Measurements from ENCODE around the gene P3H4.

Gene P3H4

GRCh38 chr17:41766135-41766534, 45.6 kb downstream of the P3H4 start:
- Histone ChIP-seq H3K36me3 (ENCODE audit: insufficient read depth, low read length) (no peaks in the 10 kb centered on the region), H3K4me1 (ENCODE audit: control insufficient read depth, insufficient read depth, low read length, unreplicated experiment) (no peaks in the 10 kb centered on the region), H3K27ac (ENCODE audit: low read depth, low read length) (no peak overlapping the region), H3K27me3 (ENCODE audit: insufficient read depth, low read length) (no peaks in the 10 kb centered on the region), H3K4me3 (ENCODE audit: low read depth, low read length) (no peak overlapping the region), H2AFZ (ENCODE audit: low read length, unreplicated experiment) (no peak overlapping the region), H3K79me2 (ENCODE audit: control insufficient read depth, insufficient read depth, low read length, unreplicated experiment) (no peaks in the 10 kb centered on the region)

- Histone ChIP-seq H3K4me3 (ENCODE audit: low read depth, low read length) (no peak overlapping the region), H3K4me1 (ENCODE audit: control insufficient read depth, insufficient read depth, low read length, unreplicated experiment) (no peaks in the 10 kb centered on the region), H3K27ac (ENCODE audit: low read depth, low read length) (no peak overlapping the region), H3K36me3 (ENCODE audit: insufficient read depth, low read length) (no peaks in the 10 kb centered on the region), H2AFZ (ENCODE audit: low read length, unreplicated experiment) (no peak overlapping the region), H3K79me2 (ENCODE audit: control insufficient read depth, insufficient read depth, low read length, unreplicated experiment) (no peaks in the 10 kb centered on the region), H3K27me3 (ENCODE audit: insufficient read depth, low read length) (no peaks in the 10 kb centered on the region)
These were observed 48.4 kb downstream of the P3H4 start for GRCh38 chr17:41763327-41763726.

GRCh38 chr17:41762841-41763240, 48.9 kb downstream of the P3H4 start:
- Histone ChIP-seq H3K4me3 (ENCODE audit: low read depth, low read length) (no peak overlapping the region), H3K27ac (ENCODE audit: low read depth, low read length) (no peak overlapping the region), H3K4me1 (ENCODE audit: control insufficient read depth, insufficient read depth, low read length, unreplicated experiment) (no peaks in the 10 kb centered on the region), H3K27me3 (ENCODE audit: insufficient read depth, low read length) (no peaks in the 10 kb centered on the region), H3K36me3 (ENCODE audit: insufficient read depth, low read length) (no peaks in the 10 kb centered on the region), H3K79me2 (ENCODE audit: control insufficient read depth, insufficient read depth, low read length, unreplicated experiment) (no peaks in the 10 kb centered on the region), H2AFZ (ENCODE audit: low read length, unreplicated experiment) (no peak overlapping the region)

GRCh38 chr17:41762391-41762790, 49.4 kb downstream of the P3H4 start:
- no peak overlapping the region for H2AFZ ChIP-seq (ENCODE audit: low read length, unreplicated experiment)
- no peak overlapping the region for H3K4me3 ChIP-seq (ENCODE audit: low read depth, low read length)
- H3K27ac ChIP-seq (ENCODE audit: low read depth, low read length) = no peak overlapping the region
- no peaks in the 10 kb centered on the region for H3K4me1 ChIP-seq (ENCODE audit: control insufficient read depth, insufficient read depth, low read length, unreplicated experiment)
- no peaks in the 10 kb centered on the region for H3K27me3 ChIP-seq (ENCODE audit: insufficient read depth, low read length)
- no peaks in the 10 kb centered on the region for H3K79me2 ChIP-seq (ENCODE audit: control insufficient read depth, insufficient read depth, low read length, unreplicated experiment)
- H3K36me3 ChIP-seq (ENCODE audit: insufficient read depth, low read length) = no peaks in the 10 kb centered on the region

GRCh38 chr17:41760878-41761277, 50.9 kb downstream of the P3H4 start:
- Histone ChIP-seq H3K27ac (ENCODE audit: low read depth, low read length) (no peak overlapping the region), H2AFZ (ENCODE audit: low read length, unreplicated experiment) (no peak overlapping the region), H3K27me3 (ENCODE audit: insufficient read depth, low read length) (no peaks in the 10 kb centered on the region), H3K4me3 (ENCODE audit: low read depth, low read length) (no peak overlapping the region), H3K36me3 (ENCODE audit: insufficient read depth, low read length) (no peaks in the 10 kb centered on the region), H3K4me1 (ENCODE audit: control insufficient read depth, insufficient read depth, low read length, unreplicated experiment) (no peaks in the 10 kb centered on the region), H3K79me2 (ENCODE audit: control insufficient read depth, insufficient read depth, low read length, unreplicated experiment) (no peaks in the 10 kb centered on the region)

GRCh38 chr17:41758601-41759000, 53.1 kb downstream of the P3H4 start:
- Histone ChIP-seq H3K4me3 (ENCODE audit: low read depth, low read length) (no peak overlapping the region), H2AFZ (ENCODE audit: low read length, unreplicated experiment) (no peak overlapping the region), H3K36me3 (ENCODE audit: insufficient read depth, low read length) (no peaks in the 10 kb centered on the region)

GRCh38 chr17:41754066-41754465, 57.7 kb downstream of the P3H4 start:
- Histone ChIP-seq H3K79me2 (ENCODE audit: control insufficient read depth, insufficient read depth, low read length, unreplicated experiment) (no peaks in the 10 kb centered on the region), H3K36me3 (ENCODE audit: insufficient read depth, low read length) (no peaks in the 10 kb centered on the region), H3K4me1 (ENCODE audit: control insufficient read depth, insufficient read depth, low read length, unreplicated experiment) (no peaks in the 10 kb centered on the region), H3K27ac (ENCODE audit: low read depth, low read length) (no peak overlapping the region), H3K27me3 (ENCODE audit: insufficient read depth, low read length) (peaks cover 6% of the 10 kb centered on the region; the same call in 1 of the 2 replicates), H3K4me3 (ENCODE audit: low read depth, low read length) (no peak overlapping the region), H2AFZ (ENCODE audit: low read length, unreplicated experiment) (no peak overlapping the region)

More at GRCh38 chr17:41758601-41759000, 53.1 kb downstream of the P3H4 start:
- no peaks in the 10 kb centered on the region for H3K4me1 ChIP-seq (ENCODE audit: control insufficient read depth, insufficient read depth, low read length, unreplicated experiment)
- H3K27me3 ChIP-seq (ENCODE audit: insufficient read depth, low read length) = no peaks in the 10 kb centered on the region
- H3K27ac ChIP-seq (ENCODE audit: low read depth, low read length) = no peak overlapping the region
- H3K79me2 ChIP-seq (ENCODE audit: control insufficient read depth, insufficient read depth, low read length, unreplicated experiment) = no peaks in the 10 kb centered on the region
